Measurements from ENCODE around the gene GAB2. TPM values are rescaled to one million over a fixed set of nuclear protein-coding genes. Genes with fewer than 3 reads are reported as not detected.

Gene GAB2
- total and polyA plus RNA-seq, 2 of the 13 experiments (the other 11 are each of a cell fraction or from before 2014, with no cell fraction given): 4.1 to 8.6 TPM

DNA sequence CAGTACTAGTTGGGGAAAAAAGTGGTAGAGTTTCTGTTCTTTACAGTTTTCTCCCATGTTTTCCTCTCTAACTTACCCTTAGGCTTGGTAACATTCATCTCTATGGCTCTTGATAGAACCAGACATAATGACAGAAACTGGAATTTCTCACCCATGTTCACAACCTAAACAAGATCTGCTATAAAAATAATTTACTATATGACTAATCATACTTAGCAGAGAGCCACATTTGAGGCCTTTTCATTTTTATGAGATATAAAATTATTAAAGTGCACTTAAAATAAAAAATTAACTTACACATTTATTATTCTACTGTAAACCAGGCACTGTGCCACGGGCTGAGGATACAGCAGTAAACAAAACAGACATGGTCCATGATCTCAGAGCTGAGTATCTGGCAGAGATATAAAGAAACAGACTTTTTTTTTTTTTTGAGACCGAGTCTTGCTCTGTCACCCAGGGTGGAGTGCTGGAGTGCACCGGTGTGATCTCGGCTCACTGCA, 98.1 kb downstream of the GAB2 start (continued):
- TF ChIP-seq ZFP91 (CRISPR knock-in tag; IDR thresholded peaks at IDR 0.05; ENCODE audit: borderline replicate concordance): no peak

GRCh38 chr11:78318321-78319114, 99.1 kb downstream of the GAB2 start:
- no peaks in the 10 kb centered on the region for H3K9me3 ChIP-seq (ENCODE audit: low read length)
- no peak overlapping the region for H3K9ac ChIP-seq (ENCODE audit: insufficient read depth, low read depth, low read length)
- FAIRE-seq (no peak), ATAC-seq (peak; percentile 35; the same call in 2 of the 3 replicates), DNase-seq (ENCODE audit: low spot score) (no peak)
- H3K27ac ChIP-seq (ENCODE audit: extremely low read length, insufficient read depth, low read length): no peak overlapping the region
- no peaks in the 10 kb centered on the region for H3K79me2 ChIP-seq (ENCODE audit: insufficient read depth, low read length)
- CTCF ChIA-PET (ENCODE audit: low intra/inter-chr PET ratio, low total read pairs): no interaction called here
- 68% methylated on average over 9 of the region's 9 CpGs for WGBS (ENCODE audit: low lambda C conversion rate)
- POLR2A ChIA-PET: no interaction called here
- H3K4me3 ChIP-seq (replicated peaks in 1 of 3; ENCODE audit: insufficient read depth in 1 of 3, low read depth in 2 of 3, low read length in 3 of 3): no peak overlapping the region
- intact Hi-C loops (cut with micrococcal nuclease; ENCODE audit: unreplicated experiment): no loop called here
- no peak overlapping the region for H3K4me2 ChIP-seq (ENCODE audit: low read depth, low read length)
- H2AFZ ChIP-seq (ENCODE audit: low read length): no peak overlapping the region
- H3K27me3 ChIP-seq (ENCODE audit: control insufficient read depth in 1 of 2, insufficient read depth in 2 of 2, low read length in 2 of 2): no peaks in the 10 kb centered on the region
- H3K36me3 ChIP-seq (replicated peaks in 1 of 2; ENCODE audit: control insufficient read depth in 1 of 2, insufficient read depth in 2 of 2, low read length in 2 of 2): no peaks in the 10 kb centered on the region
- in situ Hi-C loops (cut with HindIII; ENCODE audit: extremely low pct_ligation_motif_present, low pct_unique_long_range_greater_than_20kb): no loop called here
- BruUV-seq (replicated peaks): no TSS peak
- no peak for TF ChIP-seq ZFP90 (CRISPR knock-in tag; IDR thresholded peaks at IDR 0.05; ENCODE audit: borderline replicate concordance)
- TF ChIP-seq SOX13 (IDR thresholded peaks at IDR 0.05): no peak
- peak in 1 of 2 experiments; percentile 46; a peak in 1 of 4 replicates for TF ChIP-seq SOX13 (CRISPR knock-in tag; conservative IDR thresholded peaks at IDR 0.05 in 1 of 2, IDR thresholded peaks at IDR 0.05 in 1 of 2)
- no peak for TF ChIP-seq ZNF777 (CRISPR knock-in tag; IDR thresholded peaks at IDR 0.05)
- H4K20me1 ChIP-seq (ENCODE audit: insufficient read depth, low read length): no peaks in the 10 kb centered on the region
- peaks cover 15% of the 10 kb centered on the region for H3K4me1 ChIP-seq (ENCODE audit: insufficient read depth, low read length)
